ENCODE results near the gene CDKN2B-AS1. TPM values are rescaled to one million over a fixed set of nuclear protein-coding genes. Genes with fewer than 3 reads are reported as not detected.

CDKN2B-AS1 gene
- polyA plus RNA-seq, 1 donor from 2014 or later, result not detected

- Histone ChIP-seq H3K79me2 (replicated peaks; ENCODE audit: insufficient read depth, low read length) (no peaks in the 10 kb centered on the region), H3K4me2 (ENCODE audit: low read length) (no peak overlapping the region)
- TF ChIP-seq EZH2 (IDR thresholded peaks at IDR 0.05; ENCODE audit: borderline replicate concordance, insufficient read depth, low read length, poor library complexity, severe bottlenecking) (no peak), MXI1 (conservative IDR thresholded peaks at IDR 0.05; ENCODE audit: poor library complexity, severe bottlenecking) (no peak), CTCF (IDR thresholded peaks at IDR 0.05; ENCODE audit: poor library complexity, severe bottlenecking) (no peak), REST (IDR thresholded peaks at IDR 0.05; ENCODE audit: borderline replicate concordance) (no peak), TAF1 (IDR thresholded peaks at IDR 0.05; ENCODE audit: low read depth) (no peak)
These were observed 153.9 kb downstream of the CDKN2B-AS1 start for GRCh38 chr9:22148528-22148875.

GRCh38 chr9:22148876-22149637 lies 154.5 kb downstream of the CDKN2B-AS1 start:
- Histone ChIP-seq H2AFZ (ENCODE audit: low read depth, low read length) (no peak overlapping the region), H3K27me3 (ENCODE audit: insufficient read depth, low read depth, low read length) (no peaks in the 10 kb centered on the region), H3K9me3 (ENCODE audit: low read length) (no peaks in the 10 kb centered on the region), H3K36me3 (ENCODE audit: insufficient read depth, low read length) (no peaks in the 10 kb centered on the region), H3K9ac (ENCODE audit: low read length) (no peak overlapping the region), H3F3A (ENCODE audit: insufficient read depth, low read length, poor library complexity, severe bottlenecking) (no peaks in the 10 kb centered on the region), H3K4me2 (ENCODE audit: low read length) (no peak overlapping the region), H4K20me1 (ENCODE audit: insufficient read depth) (no peaks in the 10 kb centered on the region), H3K27ac (ENCODE audit: low read length) (no peak overlapping the region), H3K9me2 (ENCODE audit: insufficient read depth, low read length) (no peaks in the 10 kb centered on the region), H3K79me2 (replicated peaks; ENCODE audit: insufficient read depth, low read length) (no peaks in the 10 kb centered on the region), H3K4me3 (ENCODE audit: low read length) (no peak overlapping the region)
- TF ChIP-seq MXI1 (conservative IDR thresholded peaks at IDR 0.05; ENCODE audit: poor library complexity, severe bottlenecking), result no peak
- no peak for TF ChIP-seq REST (IDR thresholded peaks at IDR 0.05; ENCODE audit: borderline replicate concordance)
- TF ChIP-seq CTCF (IDR thresholded peaks at IDR 0.05; ENCODE audit: poor library complexity, severe bottlenecking), result no peak
- no peak for TF ChIP-seq POLR2AphosphoS5 (IDR thresholded peaks at IDR 0.05)
- no peak for TF ChIP-seq TAF1 (IDR thresholded peaks at IDR 0.05; ENCODE audit: low read depth)
- no peak for TF ChIP-seq EZH2 (IDR thresholded peaks at IDR 0.05; ENCODE audit: borderline replicate concordance, insufficient read depth, low read length, poor library complexity, severe bottlenecking)
- no peak for TF ChIP-seq EP300 (conservative IDR thresholded peaks at IDR 0.05; ENCODE audit: poor library complexity, severe bottlenecking)
- TF ChIP-seq RAD21 (conservative IDR thresholded peaks at IDR 0.05), result no peak
- TF ChIP-seq SMC3 (conservative IDR thresholded peaks at IDR 0.05; ENCODE audit: poor library complexity), result no peak

More at GRCh38 chr9:22148528-22148875, 153.9 kb downstream of the CDKN2B-AS1 start:
- Histone ChIP-seq H3K36me3 (ENCODE audit: insufficient read depth, low read length) (no peaks in the 10 kb centered on the region), H3K27me3 (ENCODE audit: insufficient read depth, low read depth, low read length) (no peaks in the 10 kb centered on the region), H2AFZ (ENCODE audit: low read depth, low read length) (no peak overlapping the region), H3K9ac (ENCODE audit: low read length) (no peak overlapping the region), H4K20me1 (ENCODE audit: insufficient read depth) (no peaks in the 10 kb centered on the region), H3F3A (ENCODE audit: insufficient read depth, low read length, poor library complexity, severe bottlenecking) (no peaks in the 10 kb centered on the region), H3K4me3 (ENCODE audit: low read length) (no peak overlapping the region), H3K9me3 (ENCODE audit: low read length) (no peaks in the 10 kb centered on the region), H3K9me2 (ENCODE audit: insufficient read depth, low read length) (no peaks in the 10 kb centered on the region), H3K27ac (ENCODE audit: low read length) (no peak overlapping the region)

All from neural cell (in vitro differentiated cells).